Neural cell (in vitro differentiated cells): ENCODE data around the gene VPS54. TPM values are rescaled to one million over a fixed set of nuclear protein-coding genes. Genes with fewer than 3 reads are reported as not detected.

Experiments
- H2AFZ ChIP-seq: fragments of 200-600, 300-800 bp; sonication (generic), shearing (Covaris generic); 2 replicates; pipeline ENCODE4 v1.6.0; 2014; ENCODE audit warnings: low read depth, mild to moderate bottlenecking, antibody characterized with exemption, low read length, moderate library complexity
- H3F3A ChIP-seq: fragments of 200-600 bp; shearing (Covaris generic); 2 replicates; pipeline ENCODE4 v1.6.1; 2016; ENCODE audit warnings: mild to moderate bottlenecking, moderate library complexity, mixed read lengths, antibody characterized with exemption, low read length; ENCODE audit not compliant: insufficient read depth, poor library complexity, severe bottlenecking
- H3K27ac ChIP-seq: fragments of 200-600, 300-800 bp; sonication (generic), shearing (Covaris generic); 2 replicates; pipeline ENCODE4 v1.5.1; 2014; ENCODE audit warnings: mild to moderate bottlenecking, low read length, moderate library complexity
- H3K27me3 ChIP-seq: fragments of 300-800, 200-600 bp; sonication (generic), shearing (Covaris generic); 2 replicates; pipeline ENCODE4 v1.6.0; 2014; ENCODE audit warnings: mild to moderate bottlenecking, low read depth, low read length, moderate library complexity; ENCODE audit not compliant: insufficient read depth
- H3K36me3 ChIP-seq: fragments of 300-800, 200-600 bp; sonication (generic), shearing (Covaris generic); 2 replicates; pipeline ENCODE4 v1.5.1; 2014; ENCODE audit warnings: mild to moderate bottlenecking, antibody characterized with exemption, low read length, moderate library complexity; ENCODE audit not compliant: insufficient read depth
- H3K4me2 ChIP-seq: fragments of 300-800, 200-600 bp; sonication (generic), shearing (Covaris generic); 2 replicates; pipeline ENCODE4 v1.6.0; 2014; ENCODE audit warnings: mild to moderate bottlenecking, low read length
- H3K4me3 ChIP-seq: fragments of 300-800, 200-600 bp; sonication (generic), shearing (Covaris generic); 2 replicates; pipeline ENCODE4 v1.5.1; 2014; ENCODE audit warnings: mild to moderate bottlenecking, low read length, moderate library complexity
- H3K79me2 ChIP-seq: fragments of 200-600 bp; shearing (Covaris generic); replicated peaks from 2 replicates; pipeline ENCODE4 v1.6.0; 2014; ENCODE audit warnings: mild to moderate bottlenecking, low read length, moderate library complexity; ENCODE audit not compliant: insufficient read depth
- H3K9ac ChIP-seq: fragments of 300-800, 200-600 bp; sonication (generic), shearing (Covaris generic); 2 replicates; pipeline ENCODE4 v1.6.1; 2016; ENCODE audit warnings: mild to moderate bottlenecking, low read length, mixed read lengths
- H3K9me2 ChIP-seq: fragments of 200-600 bp; shearing (Covaris generic); 2 replicates; pipeline ENCODE4 v1.6.1; 2016; ENCODE audit warnings: mild to moderate bottlenecking, low read length, mixed read lengths; ENCODE audit not compliant: insufficient read depth
- H3K9me3 ChIP-seq: fragments of 200-600, 300-800 bp; sonication (generic), shearing (Covaris generic); 2 replicates; pipeline ENCODE4 v1.6.1; 2016; ENCODE audit warnings: mild to moderate bottlenecking, mixed run types, low read length, moderate library complexity, mixed read lengths
- H4K20me1 ChIP-seq: fragments of 200-600 bp; shearing (Covaris generic); 2 replicates; pipeline ENCODE4 v1.6.1; 2016; ENCODE audit warnings: mild to moderate bottlenecking, mixed run types; ENCODE audit not compliant: insufficient read depth
- CTCF ChIP-seq: fragments of 450-650 bp; IDR thresholded peaks from 2 replicates; pipeline ENCODE4 v1.5.1; 2014; ENCODE audit warnings: antibody characterized with exemption, mild to moderate bottlenecking, moderate library complexity; ENCODE audit not compliant: poor library complexity, severe bottlenecking
- EP300 ChIP-seq: fragments of 450-650 bp; conservative IDR thresholded peaks from 2 replicates; pipeline ENCODE4 v1.6.1; 2014; ENCODE audit warnings: antibody characterized with exemption, mild to moderate bottlenecking, moderate library complexity; ENCODE audit not compliant: poor library complexity, severe bottlenecking
- EZH2 ChIP-seq: fragments of 200-600, 300-800 bp; shearing (Covaris generic), sonication (generic); IDR thresholded peaks from 2 replicates; pipeline ENCODE4 v1.6.1; 2014; ENCODE audit warnings: antibody characterized with exemption, low read length, borderline replicate concordance, mild to moderate bottlenecking; ENCODE audit not compliant: insufficient read depth, poor library complexity, severe bottlenecking
- MXI1 ChIP-seq: fragments of 450-650 bp; conservative IDR thresholded peaks from 2 replicates; pipeline ENCODE4 v1.6.1; 2014; ENCODE audit warnings: antibody characterized with exemption, mild to moderate bottlenecking; ENCODE audit not compliant: poor library complexity, severe bottlenecking
- POLR2AphosphoS5 ChIP-seq: IDR thresholded peaks from 2 replicates; pipeline ENCODE4 v1.6.1; 2012
- RAD21 ChIP-seq: fragments of 450-650 bp; conservative IDR thresholded peaks from 2 replicates; pipeline ENCODE4 v1.6.1; 2014; ENCODE audit warnings: antibody characterized with exemption, mild to moderate bottlenecking, moderate library complexity
- SMC3 ChIP-seq: fragments of 450-650 bp; conservative IDR thresholded peaks from 2 replicates; pipeline ENCODE4 v1.6.1; 2014; ENCODE audit warnings: antibody characterized with exemption, mild to moderate bottlenecking, moderate library complexity; ENCODE audit not compliant: poor library complexity
- TAF1 ChIP-seq: IDR thresholded peaks from 2 replicates; pipeline ENCODE4 v1.6.1; 2012; ENCODE audit warnings: low read depth
- polyA plus RNA-seq: library from polyadenylated mRNA; depleted of rRNA; stranded (reverse); fragments of >200 nt; gene quantifications from 2 replicates; pipeline ENCODE4 v1.2.3, GENCODE V29; 2014
- TF ChIP-seq, protein P1 (sequence below): IDR thresholded peaks from 2 replicates; pipeline ENCODE4 v1.6.1; 2012; ENCODE audit warnings: borderline replicate concordance

Gene VPS54
- polyA plus RNA-seq, 1 donor from 2014 or later, result 34.2 TPM

DNA sequence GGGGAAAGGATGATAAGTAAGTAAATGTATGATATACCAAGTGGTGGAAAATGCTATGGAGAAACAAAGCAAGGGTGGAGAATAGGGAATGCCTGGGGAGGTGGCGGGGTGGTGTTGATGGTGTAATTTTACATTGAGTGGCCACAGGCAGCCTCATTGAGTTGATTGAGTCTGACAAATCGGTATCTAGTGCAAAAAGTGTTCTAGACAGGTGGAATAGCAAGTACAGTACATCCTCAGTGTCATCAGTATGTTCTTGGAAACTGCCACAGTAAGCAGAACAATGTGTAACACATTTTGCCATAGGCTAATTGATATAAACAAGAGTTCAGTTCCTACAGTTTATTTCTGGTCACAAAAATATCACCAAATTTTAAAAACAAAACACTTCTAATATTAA, 131.2 kb downstream of the VPS54 start:
- no peak overlapping the region for H3K4me2 ChIP-seq
- H3K27ac ChIP-seq, result no peak overlapping the region
- TF ChIP-seq EZH2, result no peak
- TF ChIP-seq MXI1, result no peak
- no peak for TF ChIP-seq SMC3
- no peak for TF ChIP-seq EP300
- TF ChIP-seq, protein P1, sequence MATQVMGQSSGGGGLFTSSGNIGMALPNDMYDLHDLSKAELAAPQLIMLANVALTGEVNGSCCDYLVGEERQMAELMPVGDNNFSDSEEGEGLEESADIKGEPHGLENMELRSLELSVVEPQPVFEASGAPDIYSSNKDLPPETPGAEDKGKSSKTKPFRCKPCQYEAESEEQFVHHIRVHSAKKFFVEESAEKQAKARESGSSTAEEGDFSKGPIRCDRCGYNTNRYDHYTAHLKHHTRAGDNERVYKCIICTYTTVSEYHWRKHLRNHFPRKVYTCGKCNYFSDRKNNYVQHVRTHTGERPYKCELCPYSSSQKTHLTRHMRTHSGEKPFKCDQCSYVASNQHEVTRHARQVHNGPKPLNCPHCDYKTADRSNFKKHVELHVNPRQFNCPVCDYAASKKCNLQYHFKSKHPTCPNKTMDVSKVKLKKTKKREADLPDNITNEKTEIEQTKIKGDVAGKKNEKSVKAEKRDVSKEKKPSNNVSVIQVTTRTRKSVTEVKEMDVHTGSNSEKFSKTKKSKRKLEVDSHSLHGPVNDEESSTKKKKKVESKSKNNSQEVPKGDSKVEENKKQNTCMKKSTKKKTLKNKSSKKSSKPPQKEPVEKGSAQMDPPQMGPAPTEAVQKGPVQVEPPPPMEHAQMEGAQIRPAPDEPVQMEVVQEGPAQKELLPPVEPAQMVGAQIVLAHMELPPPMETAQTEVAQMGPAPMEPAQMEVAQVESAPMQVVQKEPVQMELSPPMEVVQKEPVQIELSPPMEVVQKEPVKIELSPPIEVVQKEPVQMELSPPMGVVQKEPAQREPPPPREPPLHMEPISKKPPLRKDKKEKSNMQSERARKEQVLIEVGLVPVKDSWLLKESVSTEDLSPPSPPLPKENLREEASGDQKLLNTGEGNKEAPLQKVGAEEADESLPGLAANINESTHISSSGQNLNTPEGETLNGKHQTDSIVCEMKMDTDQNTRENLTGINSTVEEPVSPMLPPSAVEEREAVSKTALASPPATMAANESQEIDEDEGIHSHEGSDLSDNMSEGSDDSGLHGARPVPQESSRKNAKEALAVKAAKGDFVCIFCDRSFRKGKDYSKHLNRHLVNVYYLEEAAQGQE, result no peak
- TF ChIP-seq CTCF, result no peak
- no peak for TF ChIP-seq POLR2AphosphoS5
- TF ChIP-seq RAD21, result no peak
- TF ChIP-seq TAF1, result no peak
- H3K9ac ChIP-seq, result no peak overlapping the region
- no peaks in the 10 kb centered on the region for H3K9me2 ChIP-seq
- no peaks in the 10 kb centered on the region for H4K20me1 ChIP-seq
- no peaks in the 10 kb centered on the region for H3K9me3 ChIP-seq
- H2AFZ ChIP-seq, result no peak overlapping the region
- no peaks in the 10 kb centered on the region for H3F3A ChIP-seq
- peaks cover 4% of the 10 kb centered on the region for H3K36me3 ChIP-seq
- no peak overlapping the region for H3K4me3 ChIP-seq
- no peaks in the 10 kb centered on the region for H3K27me3 ChIP-seq
- no peaks in the 10 kb centered on the region for H3K79me2 ChIP-seq

GRCh38 chr2:63886445-63886844, 132.8 kb downstream of the VPS54 start:
- Histone ChIP-seq H3K4me3 (no peak overlapping the region), H3K4me2 (no peak overlapping the region), H3K27ac (no peak overlapping the region), H3F3A (no peaks in the 10 kb centered on the region), H3K9me3 (no peaks in the 10 kb centered on the region), H4K20me1 (no peaks in the 10 kb centered on the region), H3K27me3 (no peaks in the 10 kb centered on the region), H2AFZ (no peak overlapping the region), H3K9me2 (no peaks in the 10 kb centered on the region), H3K9ac (no peak overlapping the region), H3K79me2 (no peaks in the 10 kb centered on the region), H3K36me3 (peaks cover 4% of the 10 kb centered on the region)
- no peak for TF ChIP-seq MXI1
- no peak for TF ChIP-seq EP300
- TF ChIP-seq SMC3, result no peak
- no peak for TF ChIP-seq CTCF
- TF ChIP-seq RAD21, result no peak
- no peak for TF ChIP-seq POLR2AphosphoS5
- no peak for TF ChIP-seq EZH2
- TF ChIP-seq, protein P1, result no peak
- no peak for TF ChIP-seq TAF1
